Endothelial cell of umbilical vein (primary cell): Measurements from ENCODE around the gene CNOT1. TPM values are rescaled to one million over a fixed set of nuclear protein-coding genes. Genes with fewer than 3 reads are reported as not detected.

ENCODE experiments used
- BruUV-seq: library from RNA; stranded (reverse); fragments of 400-500 nt; replicated peaks from 2 replicates; lab custom pipeline; 2021; lab: Mats Ljungman, UMichigan
- CTCF ChIA-PET: fragments of 300-600, 350-600 bp; sonication (Branson Sonifier 250); formaldehyde crosslinking; loops from one replicate; lab custom pipeline; 2021; ENCODE audit warnings: antibody characterized with exemption, inconsistent platforms; lab: Charles Lee
- POLR2A ChIA-PET: fragments of 300-600, 350-600 bp; sonication (Branson Sonifier 250); formaldehyde crosslinking; loops from one replicate; lab custom pipeline; 2021; ENCODE audit warnings: antibody characterized with exemption, inconsistent platforms; lab: Charles Lee
- DNase-seq: peaks from one replicate; pipeline ENCODE4 v3.0.0-alpha.2; 2011; ENCODE audit warnings: low read depth, low spot score
- FAIRE-seq: peaks from 2 replicates; lab custom pipeline; 2011; peaks lifted over from hg19 to GRCh38; lab: Jason Lieb, UNC
- H2AFZ ChIP-seq: 2 replicates; pipeline ENCODE4 v1.6.0; 2012; ENCODE audit warnings: low read depth, low read length, control low read depth, inconsistent platforms
- H3K27ac ChIP-seq: 2 replicates; pipeline ENCODE4 v1.5.1; 2011; ENCODE audit warnings: low read depth, mild to moderate bottlenecking, control low read depth, low read length, moderate library complexity; ENCODE audit not compliant: insufficient read depth
- H3K27me3 ChIP-seq, 2 experiments: 2 replicates each; pipeline versions ENCODE4 v1.6.0 to v1.6.1; 2011; ENCODE audit warnings: low read length in 2 of 2, mixed read lengths in 1 of 2; ENCODE audit not compliant: control insufficient read depth in 2 of 2, insufficient read depth in 2 of 2
- H3K36me3 ChIP-seq, 2 experiments: 2 replicates in 1 of 2; 3 replicates in 1 of 2; pipeline ENCODE4 v1.5.1; 2011; ENCODE audit warnings: low read length in 2 of 2, mild to moderate bottlenecking in 1 of 2, moderate library complexity in 1 of 2; ENCODE audit not compliant: control insufficient read depth in 2 of 2, insufficient read depth in 2 of 2; ENCODE audit errors: extremely low read depth in 1 of 2
- H3K4me1 ChIP-seq: 3 replicates; pipeline ENCODE4 v1.5.1; 2011; ENCODE audit warnings: mild to moderate bottlenecking, low read length; ENCODE audit not compliant: control insufficient read depth, insufficient read depth; ENCODE audit errors: extremely low read depth
- H3K4me2 ChIP-seq: 2 replicates; pipeline ENCODE4 v1.6.1; 2011; ENCODE audit warnings: low read length, control low read depth, mixed read lengths; ENCODE audit not compliant: insufficient read depth
- H3K4me3 ChIP-seq, 3 experiments: fragments of 200-600 bp in 1 of 3; sonication (generic), shearing (Covaris generic) in 1 of 3; replicated peaks in 1 of 3; 2 replicates each; pipeline ENCODE4 v1.5.1; 2011 to 2016; ENCODE audit warnings: control low read depth in 3 of 3, low read length in 3 of 3, mild to moderate bottlenecking in 2 of 3, inconsistent platforms in 1 of 3, low read depth in 1 of 3, moderate library complexity in 1 of 3; ENCODE audit not compliant: insufficient read depth in 1 of 3
- H3K79me2 ChIP-seq: 2 replicates; pipeline ENCODE4 v1.6.0; 2012; ENCODE audit warnings: low read length, inconsistent platforms; ENCODE audit not compliant: control insufficient read depth, insufficient read depth
- H3K9ac ChIP-seq: replicated peaks from 2 replicates; pipeline ENCODE3; 2011; ENCODE audit warnings: low read length, control low read depth; ENCODE audit not compliant: insufficient read depth; ENCODE audit errors: extremely low read depth
- H3K9me1 ChIP-seq: replicated peaks from 3 replicates; pipeline ENCODE4 v1.6.0; 2011; ENCODE audit warnings: mild to moderate bottlenecking, low read length; ENCODE audit not compliant: control insufficient read depth, insufficient read depth; ENCODE audit errors: extremely low read depth
- H3K9me3 ChIP-seq: replicated peaks from 2 replicates; pipeline ENCODE4 v1.5.1; 2012; ENCODE audit warnings: low read length, inconsistent platforms; ENCODE audit not compliant: control insufficient read depth, insufficient read depth
- H4K20me1 ChIP-seq: replicated peaks from 2 replicates; pipeline ENCODE3; 2011; ENCODE audit warnings: mild to moderate bottlenecking, low read length; ENCODE audit not compliant: control insufficient read depth, insufficient read depth; ENCODE audit errors: extremely low read depth
- EZH2 ChIP-seq: IDR thresholded peaks from 2 replicates; pipeline ENCODE4 v1.6.1; 2012; ENCODE audit warnings: borderline replicate concordance, low read depth, mild to moderate bottlenecking, moderate library complexity, low read length, inconsistent platforms; ENCODE audit not compliant: severe bottlenecking
- FOS ChIP-seq: IDR thresholded peaks from 2 replicates; pipeline ENCODE4 v1.6.1; 2011; ENCODE audit warnings: mild to moderate bottlenecking, low read length, moderate library complexity, borderline replicate concordance; ENCODE audit not compliant: insufficient read depth
- GATA2 ChIP-seq: IDR thresholded peaks from 2 replicates; pipeline ENCODE4 v1.7.0; 2011; ENCODE audit warnings: low read depth, mild to moderate bottlenecking, moderate library complexity, mixed read lengths, low read length; ENCODE audit not compliant: insufficient read length, insufficient read depth
- JUN ChIP-seq: IDR thresholded peaks from 2 replicates; pipeline ENCODE4 v1.6.1; 2011; ENCODE audit warnings: borderline replicate concordance, low read depth; ENCODE audit not compliant: insufficient read length, insufficient read depth
- MYC ChIP-seq: IDR thresholded peaks from one replicate; pipeline ENCODE4 v1.6.1; 2011; ENCODE audit warnings: mild to moderate bottlenecking, low read depth, low read length
- dilution Hi-C: fragments of 300-500 bp; cut with MboI; formaldehyde crosslinking; loops from one replicate; pipeline ENCODE4 v1.15.0; 2019; ENCODE audit warnings: low sequenced_read_pairs; ENCODE audit not compliant: extremely low pct_ligation_motif_present
- intact Hi-C: fragments of 100-400 bp; cut with micrococcal nuclease; formaldehyde crosslinking; loops from one replicate; pipeline ENCODE4 v1.10.0; 2022
- polyA plus RNA-seq, 4 experiments: library from polyadenylated mRNA; depleted of rRNA in 3 of 4; stranded (reverse) in 3 of 4; unstranded in 1 of 4; fragments of >200 nt; gene quantifications; 2 replicates each; pipeline versions ENCODE4 v1.2.1 to v1.2.3, GENCODE V29; 2011 to 2012; ENCODE audit warnings: missing spikeins in 1 of 4
- total RNA-seq: library from RNA; stranded (reverse); gene quantifications from 2 replicates; pipeline ENCODE4 v1.2.3, GENCODE V29; 2021
- TF ChIP-seq, protein P1 (sequence below): IDR thresholded peaks from 2 replicates; pipeline ENCODE4 v1.6.1; 2011; ENCODE audit not compliant: insufficient read depth, insufficient read length
- TF ChIP-seq, protein P2 (sequence below), 2 donors: IDR thresholded peaks; 1 replicate in 1 of 2; 2 replicates in 1 of 2; pipeline ENCODE4 v1.5.1; 2011; ENCODE audit warnings: low read length in 2 of 2, mild to moderate bottlenecking in 2 of 2, moderate library complexity in 2 of 2, control low read depth in 1 of 2, inconsistent platforms in 1 of 2, low read depth in 1 of 2; ENCODE audit not compliant: insufficient read depth in 1 of 2; ENCODE audit errors: extremely low read depth in 1 of 2

Gene CNOT1
- total and polyA plus RNA-seq, 2 donors (not counting 3 experiments of a cell fraction or from before 2014, with no cell fraction given), result 142 to 151 TPM

DNA sequence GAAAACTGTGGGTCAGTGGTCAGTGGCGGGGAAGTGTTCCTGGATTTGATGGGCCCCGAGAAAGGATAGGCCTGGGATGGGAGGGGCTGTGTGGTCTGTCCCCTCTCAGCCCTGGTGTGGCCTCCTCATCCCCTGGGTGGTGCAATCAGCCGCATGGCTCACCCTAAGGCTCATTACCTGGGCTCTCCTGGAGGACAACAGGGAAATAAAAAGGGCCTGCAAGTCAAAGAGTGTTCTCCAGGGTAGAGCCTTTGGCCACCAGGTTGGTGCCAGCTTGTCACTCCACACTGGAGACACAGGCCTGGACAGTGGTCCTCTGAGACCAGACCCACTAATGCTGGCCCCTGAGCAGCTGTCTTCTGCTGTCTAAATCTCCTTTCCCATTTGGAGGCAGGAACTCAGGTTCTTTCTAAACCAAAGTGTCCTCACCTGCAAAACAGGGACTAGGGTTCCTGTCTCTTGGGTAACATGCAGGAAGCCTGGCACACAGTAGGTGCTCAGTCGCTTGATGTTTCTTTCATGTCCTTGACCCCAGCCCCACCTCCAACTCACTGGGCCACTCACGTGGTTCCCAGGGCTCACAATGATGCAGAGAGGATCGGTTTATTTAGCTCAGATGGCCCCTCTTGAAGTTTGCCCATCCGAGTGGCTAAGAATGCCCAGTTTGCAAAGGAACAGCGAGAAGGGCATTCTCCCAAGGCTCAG, 127.3 kb downstream of the CNOT1 start:
- POLR2A ChIA-PET, result no interaction called here
- H3K9ac ChIP-seq, result no peak overlapping the region
- peaks cover 0 to 14% of the 10 kb centered on the region in 2 experiments for H3K36me3 ChIP-seq
- H2AFZ ChIP-seq, result no peak overlapping the region
- H3K27me3 ChIP-seq, result no peaks in the 10 kb centered on the region
- H3K4me3 ChIP-seq, result no peak overlapping the region
- H3K27ac ChIP-seq, result no peak overlapping the region
- no peaks in the 10 kb centered on the region for H4K20me1 ChIP-seq
- no peaks in the 10 kb centered on the region for H3K79me2 ChIP-seq
- CTCF ChIA-PET, result interaction anchor here (1.4 to 2.2 kb wide), 2 partner anchors 15 to 158 kb away, joined by 4 to 6 read pairs; no protein-coding TSS in a partner anchor
- H3K9me3 ChIP-seq, result no peaks in the 10 kb centered on the region
- TF ChIP-seq MYC (no peak), FOS (no peak), JUN (no peak), GATA2 (no peak), EZH2 (no peak)
- TF ChIP-seq, protein P1, sequence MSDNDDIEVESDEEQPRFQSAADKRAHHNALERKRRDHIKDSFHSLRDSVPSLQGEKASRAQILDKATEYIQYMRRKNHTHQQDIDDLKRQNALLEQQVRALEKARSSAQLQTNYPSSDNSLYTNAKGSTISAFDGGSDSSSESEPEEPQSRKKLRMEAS, result no peak
- TF ChIP-seq, protein P2, sequence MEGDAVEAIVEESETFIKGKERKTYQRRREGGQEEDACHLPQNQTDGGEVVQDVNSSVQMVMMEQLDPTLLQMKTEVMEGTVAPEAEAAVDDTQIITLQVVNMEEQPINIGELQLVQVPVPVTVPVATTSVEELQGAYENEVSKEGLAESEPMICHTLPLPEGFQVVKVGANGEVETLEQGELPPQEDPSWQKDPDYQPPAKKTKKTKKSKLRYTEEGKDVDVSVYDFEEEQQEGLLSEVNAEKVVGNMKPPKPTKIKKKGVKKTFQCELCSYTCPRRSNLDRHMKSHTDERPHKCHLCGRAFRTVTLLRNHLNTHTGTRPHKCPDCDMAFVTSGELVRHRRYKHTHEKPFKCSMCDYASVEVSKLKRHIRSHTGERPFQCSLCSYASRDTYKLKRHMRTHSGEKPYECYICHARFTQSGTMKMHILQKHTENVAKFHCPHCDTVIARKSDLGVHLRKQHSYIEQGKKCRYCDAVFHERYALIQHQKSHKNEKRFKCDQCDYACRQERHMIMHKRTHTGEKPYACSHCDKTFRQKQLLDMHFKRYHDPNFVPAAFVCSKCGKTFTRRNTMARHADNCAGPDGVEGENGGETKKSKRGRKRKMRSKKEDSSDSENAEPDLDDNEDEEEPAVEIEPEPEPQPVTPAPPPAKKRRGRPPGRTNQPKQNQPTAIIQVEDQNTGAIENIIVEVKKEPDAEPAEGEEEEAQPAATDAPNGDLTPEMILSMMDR (IDR thresholded peaks at IDR 0.05; ENCODE audit: extremely low read depth in 1 of 2, insufficient read depth in 1 of 2, low read depth in 1 of 2, low read length in 2 of 2), result no peak
- H3K4me1 ChIP-seq, result no peaks in the 10 kb centered on the region
- H3K9me1 ChIP-seq, result no peaks in the 10 kb centered on the region
- no TSS peak for BruUV-seq
- intact Hi-C loops, result no loop called here
- no peak overlapping the region for H3K4me2 ChIP-seq
- dilution Hi-C loops, result no loop called here
- DNase-seq, result no peak
- FAIRE-seq, result no peak
